ENCODE results near the gene PLD4.

GRCh38 chr14:104917993-104918392 lies 6.7 kb upstream of the PLD4 start:
- no peak for TF ChIP-seq CTCF (IDR thresholded peaks at IDR 0.05; ENCODE audit: low read depth, low read length, poor library complexity, severe bottlenecking)
- no peak for TF ChIP-seq EZH2phosphoT487 (IDR thresholded peaks at IDR 0.05; ENCODE audit: borderline replicate concordance, low read length)
